ENCODE data around the gene MYCBPAP. TPM values are rescaled to one million over a fixed set of nuclear protein-coding genes. Genes with fewer than 3 reads are reported as not detected.

The MYCBPAP gene
- total RNA-seq, 1 donor from 2014 or later, result 0.82 TPM

DNA sequence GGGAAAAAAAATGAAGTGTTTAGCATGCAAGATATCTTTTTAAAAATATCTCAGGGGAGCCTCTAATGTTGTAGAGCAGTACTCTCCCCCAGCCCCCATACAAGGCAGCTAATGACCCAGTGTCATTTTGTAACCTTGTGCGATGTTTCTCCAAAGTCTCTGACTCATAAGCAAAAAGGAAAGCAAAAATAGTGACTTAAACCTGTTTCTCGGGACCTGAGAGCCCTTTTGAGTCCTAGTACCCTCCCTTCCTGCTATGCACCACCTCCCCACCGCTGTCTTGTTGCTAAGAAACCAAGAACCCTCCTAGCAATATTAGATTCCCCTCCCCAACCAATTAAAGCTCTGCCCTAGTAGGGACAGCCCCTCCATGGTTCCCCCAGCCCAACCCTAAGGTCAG lies 2.8 kb downstream of the MYCBPAP start:
- DNase-seq (ENCODE audit: low spot score in 2 of 2) (no peak), FAIRE-seq (no peak)

DNA sequence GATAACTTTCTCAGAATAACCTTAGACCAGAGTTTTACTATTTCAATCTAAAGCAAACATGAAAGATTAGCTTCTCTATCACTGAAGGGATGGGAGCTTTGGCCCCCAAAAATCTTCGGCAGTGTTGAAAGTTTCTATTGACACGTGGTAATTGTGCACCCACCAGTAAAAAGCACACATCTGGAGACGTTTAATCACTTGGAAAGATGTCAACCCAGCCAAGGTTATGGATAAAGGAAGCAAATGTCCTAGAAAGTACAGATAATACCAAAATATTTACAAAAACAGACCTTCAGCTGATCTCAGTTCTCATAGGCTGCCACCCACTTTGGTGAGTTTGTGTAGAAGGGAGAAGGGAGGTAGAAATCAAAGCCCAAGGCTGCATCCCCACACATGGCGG lies 5.3 kb downstream of the MYCBPAP start:
- DNase-seq (ENCODE audit: low spot score in 2 of 2) (no peak), FAIRE-seq (no peak)

DNA sequence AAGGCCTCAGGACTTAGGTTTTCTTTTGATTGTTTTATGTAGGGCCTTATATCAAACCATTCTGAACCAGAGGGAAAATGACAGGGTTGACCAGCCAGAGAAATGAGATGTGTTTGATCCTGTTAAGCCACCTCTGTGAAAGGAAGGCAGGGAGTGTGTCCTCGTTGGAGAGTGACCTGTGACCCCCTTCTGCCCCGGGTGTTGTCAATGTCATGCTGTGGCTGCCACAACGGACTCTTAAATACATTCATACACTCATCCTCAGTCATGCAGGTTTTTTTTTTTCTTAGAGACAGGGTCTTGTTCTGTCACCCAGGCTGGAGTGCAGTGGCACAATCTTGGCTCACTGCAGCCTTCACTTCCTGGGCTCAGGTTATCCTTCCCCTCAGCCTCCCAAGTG lies 6.1 kb downstream of the MYCBPAP start:
- FAIRE-seq, result no peak

DNA sequence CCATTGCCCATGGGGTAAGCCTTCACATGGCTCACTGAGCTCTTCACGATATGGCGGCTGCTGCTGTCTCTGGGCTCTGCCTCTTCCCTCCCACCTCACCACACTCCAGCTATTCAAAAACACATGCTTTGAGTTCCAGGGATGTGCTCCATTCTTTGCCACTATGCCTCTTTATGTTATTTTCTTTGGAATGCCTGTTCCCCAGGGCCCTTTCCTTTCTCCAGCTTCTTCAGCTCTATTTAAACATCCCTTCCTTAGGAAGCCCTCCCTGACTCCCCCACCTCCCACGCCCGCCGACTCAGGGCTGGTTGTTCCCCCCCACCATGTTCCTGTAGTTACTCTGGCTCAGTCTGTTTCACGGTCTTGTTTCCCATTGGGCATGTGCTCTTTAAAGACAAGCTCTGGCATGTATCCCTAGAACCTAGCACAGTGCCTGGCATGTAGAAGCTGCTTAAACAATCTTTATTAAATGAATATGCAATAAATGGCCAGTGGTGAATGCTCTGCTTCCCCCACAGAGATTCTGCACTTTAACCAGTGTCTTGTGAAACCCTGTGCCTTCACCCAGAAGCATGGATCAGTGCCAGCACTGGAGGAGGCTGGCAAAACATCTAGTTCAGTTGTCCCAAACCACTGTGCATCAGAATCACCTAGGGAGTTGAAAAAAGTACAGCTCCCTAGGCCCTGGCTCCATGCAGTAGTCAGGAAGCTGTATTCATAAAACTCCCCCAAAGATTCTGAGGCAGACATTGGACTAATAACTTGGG lies 6.9 kb downstream of the MYCBPAP start:
- no peak for FAIRE-seq
- DNase-seq (ENCODE audit: low spot score in 2 of 2), result no peak

More for the DNA sequence above, 6.1 kb downstream of the MYCBPAP start:
- no peak for DNase-seq (ENCODE audit: low spot score in 2 of 2)

DNA sequence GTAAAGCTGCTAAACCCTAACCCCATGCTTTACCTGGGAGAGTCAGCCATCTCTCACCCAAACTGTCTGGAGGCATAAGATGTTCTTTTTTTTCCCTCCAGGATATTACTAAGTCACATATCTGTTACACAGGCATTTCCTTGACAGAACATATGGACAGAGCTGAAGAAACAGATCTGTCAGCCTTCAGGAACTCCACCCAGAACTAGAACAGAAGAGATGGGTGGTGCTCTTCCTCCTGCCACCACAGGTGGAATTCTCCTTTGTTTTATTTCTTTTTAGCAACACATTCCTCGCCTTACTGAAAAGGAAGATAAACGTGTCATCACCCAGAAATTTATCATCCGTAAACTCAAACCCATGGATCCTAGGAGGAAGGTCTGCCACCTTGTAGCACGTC lies 8.8 kb downstream of the MYCBPAP start:
- FAIRE-seq (no peak), DNase-seq (ENCODE audit: low spot score in 2 of 2) (no peak)

DNA sequence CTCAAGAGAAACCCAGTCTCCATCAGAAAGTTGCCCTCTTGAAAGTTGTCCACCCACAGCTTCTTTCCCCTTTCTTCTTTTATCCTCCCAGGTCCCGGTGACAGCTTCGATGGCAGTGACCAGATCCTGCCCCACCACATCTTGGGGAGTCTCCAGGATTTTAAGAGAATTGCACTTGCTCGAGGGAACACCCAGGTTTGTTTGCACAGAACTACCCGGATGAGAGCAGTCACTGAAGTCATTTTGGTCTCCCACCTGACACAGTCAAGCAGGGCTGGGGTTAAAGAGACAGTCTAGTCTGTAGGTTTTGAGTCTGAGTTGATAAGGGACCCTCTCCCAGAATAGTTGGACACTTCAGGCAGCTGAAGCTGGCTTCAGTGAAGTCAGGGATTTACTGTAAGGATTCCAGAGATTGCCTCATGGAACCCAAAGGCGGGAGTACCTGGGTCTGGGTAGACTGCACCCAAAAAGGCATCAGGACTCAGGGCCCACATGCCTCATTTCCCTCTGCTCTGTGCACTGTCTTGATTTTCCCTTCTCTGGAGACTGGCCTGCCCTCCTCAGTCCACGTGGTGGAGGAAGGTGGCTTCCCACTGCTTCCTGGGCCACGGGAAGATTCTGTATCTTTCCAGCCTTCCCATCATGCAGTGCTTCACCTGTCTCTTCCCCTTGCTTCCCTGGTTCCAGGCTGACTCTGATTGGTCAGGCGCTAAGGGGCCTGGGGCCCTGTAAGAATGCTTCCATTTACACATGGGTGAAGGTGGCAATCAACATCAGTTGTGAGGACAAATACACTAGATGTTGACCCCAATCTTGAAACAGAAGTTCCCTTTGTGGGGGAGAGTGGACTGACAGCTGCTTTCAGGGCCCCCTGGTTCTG lies 9.5 kb downstream of the MYCBPAP start:
- DNase-seq (ENCODE audit: low spot score in 2 of 2), result no peak
- FAIRE-seq, result no peak

DNA sequence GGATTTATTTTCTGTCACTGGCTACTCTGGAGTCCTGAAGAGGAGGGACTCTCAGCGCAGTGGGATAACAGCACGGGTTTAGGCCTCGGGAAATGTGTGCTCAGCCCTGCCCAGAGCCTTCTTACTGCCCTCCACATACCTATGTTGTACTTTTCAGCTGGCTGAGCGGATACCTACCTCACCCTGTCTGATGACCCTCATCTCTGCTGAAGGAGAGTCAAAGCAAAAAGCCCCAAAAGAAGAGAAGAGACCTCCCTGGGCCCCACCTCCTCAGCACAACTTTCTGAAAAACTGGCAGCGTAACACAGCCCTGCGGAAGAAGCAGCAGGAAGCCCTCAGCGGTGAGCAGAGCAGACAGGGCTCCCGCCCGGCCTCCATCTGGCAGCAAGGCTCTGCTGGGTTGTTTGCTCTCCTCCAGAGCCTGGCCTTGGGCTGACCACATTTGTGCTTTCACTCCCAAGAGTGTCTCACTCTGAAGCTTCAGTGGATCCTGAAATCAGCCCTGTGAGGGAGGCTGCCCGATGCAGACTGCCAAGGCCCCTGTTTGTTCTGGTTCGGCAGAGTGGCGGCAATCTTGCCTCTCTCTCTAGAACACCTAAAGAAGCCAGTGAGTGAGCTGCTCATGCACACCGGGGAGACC lies 10.3 kb downstream of the MYCBPAP start:
- DNase-seq (ENCODE audit: low spot score in 2 of 2) (no peak), FAIRE-seq (no peak)

DNA sequence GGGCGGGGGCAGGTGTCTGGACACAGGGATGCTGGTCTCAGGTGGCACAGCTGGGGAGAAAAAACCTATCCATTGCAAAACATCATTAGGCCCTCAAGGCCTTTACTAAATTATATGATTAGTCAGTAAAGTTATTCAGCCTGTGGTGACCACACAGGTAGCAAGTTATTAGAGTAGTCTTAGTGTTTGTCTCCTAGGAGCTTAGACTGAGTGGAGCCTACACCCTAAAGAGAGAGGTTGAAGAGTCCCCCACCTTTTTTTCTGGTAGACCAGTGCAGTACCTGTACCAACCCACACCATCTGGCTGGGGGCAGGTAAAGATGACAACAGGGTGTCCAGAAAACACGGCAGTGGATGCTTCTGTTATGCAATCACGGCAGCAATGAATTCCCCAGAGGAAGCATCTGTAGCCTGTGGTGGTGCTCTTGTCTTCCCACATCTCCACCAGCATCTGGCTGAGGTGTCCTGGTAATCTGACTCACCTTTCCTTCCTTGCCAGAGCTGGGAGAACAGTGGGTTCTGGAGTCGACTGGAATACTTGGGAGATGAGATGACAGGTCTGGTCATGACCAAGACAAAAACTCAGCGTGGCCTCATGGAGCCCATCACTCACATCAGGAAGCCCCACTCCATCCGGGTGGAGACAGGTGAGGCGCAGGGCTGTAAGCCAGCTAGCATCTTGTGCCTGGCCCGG lies 11.0 kb downstream of the MYCBPAP start:
- no peak for FAIRE-seq
- no peak for DNase-seq (ENCODE audit: low spot score in 2 of 2)

DNA sequence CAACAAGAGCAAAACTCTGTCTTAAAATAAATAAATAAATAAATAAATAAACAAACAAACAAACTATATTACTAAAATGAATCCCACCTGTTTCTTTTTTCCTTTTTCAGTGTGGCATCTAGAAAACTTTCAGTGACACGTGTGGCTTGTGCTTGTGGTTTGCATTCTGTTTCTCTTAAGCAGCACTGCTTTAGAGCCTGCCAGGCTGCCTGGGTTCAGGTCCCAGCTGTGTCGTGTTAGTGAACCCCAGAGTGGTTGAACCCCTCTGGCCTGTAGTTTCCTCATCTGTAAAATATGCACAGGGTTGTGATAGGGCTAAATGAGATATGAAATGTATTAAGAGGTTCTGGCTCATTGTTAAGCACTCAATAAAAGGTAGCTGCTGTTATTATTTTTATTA lies 12.2 kb downstream of the MYCBPAP start:
- FAIRE-seq (no peak), DNase-seq (ENCODE audit: low spot score in 2 of 2) (no peak)

DNA sequence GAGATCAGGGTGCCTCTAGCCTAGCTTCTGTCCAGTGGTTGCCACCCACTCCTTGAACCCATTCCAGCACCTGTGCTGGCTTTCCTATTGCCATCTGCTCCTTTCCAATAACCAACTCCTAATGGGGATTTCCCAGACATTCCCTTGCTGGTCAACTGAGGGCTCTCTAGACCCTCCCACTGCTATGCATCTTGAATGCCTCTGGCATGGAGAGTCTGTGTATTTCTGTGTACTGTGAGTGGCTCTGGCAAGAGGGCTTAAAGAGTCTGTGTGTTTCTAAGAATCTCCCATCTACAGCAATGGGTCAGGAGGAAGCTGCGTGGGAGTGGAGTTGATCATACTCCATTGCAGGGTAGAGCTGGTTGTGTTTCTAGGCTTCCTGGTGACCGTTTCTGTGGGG lies 13.3 kb downstream of the MYCBPAP start:
- no peak for FAIRE-seq
- DNase-seq (ENCODE audit: low spot score in 2 of 2), result no peak

DNA sequence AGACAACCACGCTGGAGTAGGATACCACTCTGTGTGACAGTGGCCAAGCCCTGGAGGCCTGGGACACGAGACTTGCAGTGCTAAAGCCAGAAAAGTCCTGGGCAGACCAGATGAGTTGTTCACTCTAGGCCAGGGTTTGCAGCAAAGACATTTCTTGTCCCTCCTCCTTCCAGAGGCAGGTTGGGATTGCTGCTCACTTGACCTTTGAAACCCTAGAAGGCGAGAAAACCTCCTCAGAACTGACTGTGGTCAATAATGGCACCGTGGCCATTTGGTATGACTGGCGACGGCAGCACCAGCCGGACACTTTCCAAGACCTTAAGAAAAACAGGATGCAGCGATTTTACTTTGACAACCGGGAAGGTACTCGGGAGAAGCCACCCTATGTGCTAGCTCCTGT lies 14.5 kb downstream of the MYCBPAP start:
- DNase-seq (ENCODE audit: low spot score in 2 of 2) (no peak), FAIRE-seq (no peak)

DNA sequence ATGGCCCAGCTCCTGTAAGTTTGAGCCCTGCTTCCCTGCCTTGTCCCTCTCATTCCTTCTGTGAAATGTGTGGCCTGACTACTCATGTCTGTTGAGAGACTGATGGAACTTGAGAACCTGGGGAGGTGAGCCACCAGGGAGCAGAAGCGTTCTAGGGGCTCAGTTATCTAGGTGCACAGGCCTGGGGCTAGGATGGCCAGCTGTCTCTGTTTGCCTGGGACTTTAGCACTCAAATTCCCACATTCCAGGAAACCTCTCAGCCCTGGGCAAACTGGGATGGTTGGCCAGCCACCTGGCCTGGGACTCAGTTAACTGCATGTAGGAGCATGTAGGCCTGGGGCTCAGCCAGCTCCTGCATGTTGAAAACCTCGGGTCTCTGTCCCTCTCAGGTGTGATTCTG lies 15.0 kb downstream of the MYCBPAP start:
- DNase-seq (ENCODE audit: low spot score in 2 of 2) (no peak), FAIRE-seq (no peak)

DNA sequence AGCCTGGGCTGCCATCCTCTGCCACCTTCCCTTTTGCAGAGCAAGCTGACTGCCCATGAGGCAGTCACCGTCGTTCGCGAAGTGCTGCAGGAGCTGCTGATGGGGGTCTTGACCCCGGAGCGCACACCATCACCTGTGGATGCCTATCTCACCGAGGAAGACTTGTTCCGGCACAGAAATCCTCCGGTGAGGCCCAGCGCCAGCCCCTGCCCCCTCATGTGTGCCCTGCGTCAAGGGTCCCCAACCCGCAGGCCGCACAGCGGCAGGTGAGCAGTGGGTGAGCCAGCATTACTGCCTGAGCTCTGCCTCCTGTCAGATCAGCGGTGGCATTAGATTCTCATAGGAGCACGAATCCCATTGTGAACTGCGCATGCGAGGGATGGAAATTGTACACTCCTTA lies 16.6 kb downstream of the MYCBPAP start:
- FAIRE-seq (no peak), DNase-seq (ENCODE audit: low spot score in 2 of 2) (no peak)

DNA sequence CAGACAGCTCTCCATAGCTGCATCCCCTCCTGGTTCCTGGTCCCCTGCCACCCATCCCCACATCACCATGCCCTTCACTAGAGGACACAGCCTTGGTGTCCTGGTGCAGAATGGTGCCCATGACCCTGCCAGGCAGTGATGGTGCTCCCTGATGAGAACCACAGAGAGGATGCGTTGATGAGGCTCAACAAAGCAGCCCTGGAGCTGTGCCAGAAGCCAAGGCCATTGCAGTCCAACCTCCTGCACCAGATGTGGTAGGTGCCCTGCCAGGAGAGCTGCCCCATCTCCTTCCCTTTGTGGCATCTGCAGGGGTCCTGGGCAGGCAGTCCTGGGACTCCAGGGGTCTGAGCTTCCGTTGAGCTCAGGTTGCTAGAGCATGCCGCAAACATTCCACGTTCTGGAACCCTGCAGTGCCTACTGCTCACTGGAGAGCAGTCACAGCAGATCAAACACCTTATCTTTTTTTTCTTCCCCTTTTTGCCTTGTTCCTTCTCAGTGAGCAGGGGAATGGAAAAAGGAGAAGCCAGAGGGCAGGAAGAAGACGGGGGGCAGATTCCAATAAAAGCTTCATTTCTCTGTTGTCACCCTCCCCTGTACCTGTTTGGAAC lies 19.0 kb downstream of the MYCBPAP start:
- no peak for FAIRE-seq
- no peak for DNase-seq (ENCODE audit: low spot score in 2 of 2)

DNA sequence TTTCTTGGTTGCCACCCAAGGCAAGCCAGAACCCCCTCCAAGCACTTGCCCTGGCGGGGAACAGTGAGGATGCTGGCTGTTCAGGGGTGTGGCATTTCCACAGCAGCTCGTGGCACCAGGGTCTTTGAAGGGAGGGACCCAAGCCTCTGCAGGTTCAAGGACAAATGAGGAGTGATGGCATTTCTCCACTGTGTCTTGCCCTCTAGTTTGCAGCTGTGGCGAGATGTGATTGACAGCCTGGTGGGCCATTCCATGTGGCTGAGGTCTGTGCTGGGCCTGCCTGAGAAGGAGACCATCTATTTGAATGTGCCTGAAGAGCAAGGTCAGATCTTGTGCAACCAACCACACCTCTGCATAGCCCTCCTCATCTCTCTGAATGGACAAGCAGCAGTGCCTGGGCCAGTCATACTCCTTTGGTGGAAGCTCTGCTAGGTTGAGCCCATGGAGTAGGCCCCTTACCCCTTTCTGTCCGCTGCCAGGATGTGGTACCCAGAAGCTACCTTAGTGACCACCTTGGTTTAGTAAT lies 19.8 kb downstream of the MYCBPAP start:
- FAIRE-seq (no peak), DNase-seq (ENCODE audit: low spot score in 2 of 2) (no peak)

DNA sequence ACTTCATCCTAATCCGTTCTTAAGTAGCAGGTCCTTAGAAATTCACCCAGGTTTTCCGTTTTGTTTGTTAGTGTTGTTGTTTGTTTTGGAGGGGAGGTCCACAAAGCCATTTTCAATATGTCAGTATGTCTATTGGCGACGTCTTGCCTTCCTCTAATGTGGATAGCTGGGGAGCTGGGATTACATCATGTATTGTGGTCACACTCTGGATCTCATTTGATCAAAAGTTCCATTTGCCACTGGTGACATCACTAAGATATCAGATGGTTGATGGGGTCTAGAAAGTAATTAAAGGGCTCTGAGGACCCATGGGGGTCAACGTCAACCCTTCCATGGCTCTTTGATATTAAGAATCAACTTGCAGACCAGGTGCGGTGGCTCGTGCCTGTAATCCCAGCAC lies 21.6 kb downstream of the MYCBPAP start:
- no peak for DNase-seq (ENCODE audit: low spot score in 2 of 2)
- FAIRE-seq, result no peak

DNA sequence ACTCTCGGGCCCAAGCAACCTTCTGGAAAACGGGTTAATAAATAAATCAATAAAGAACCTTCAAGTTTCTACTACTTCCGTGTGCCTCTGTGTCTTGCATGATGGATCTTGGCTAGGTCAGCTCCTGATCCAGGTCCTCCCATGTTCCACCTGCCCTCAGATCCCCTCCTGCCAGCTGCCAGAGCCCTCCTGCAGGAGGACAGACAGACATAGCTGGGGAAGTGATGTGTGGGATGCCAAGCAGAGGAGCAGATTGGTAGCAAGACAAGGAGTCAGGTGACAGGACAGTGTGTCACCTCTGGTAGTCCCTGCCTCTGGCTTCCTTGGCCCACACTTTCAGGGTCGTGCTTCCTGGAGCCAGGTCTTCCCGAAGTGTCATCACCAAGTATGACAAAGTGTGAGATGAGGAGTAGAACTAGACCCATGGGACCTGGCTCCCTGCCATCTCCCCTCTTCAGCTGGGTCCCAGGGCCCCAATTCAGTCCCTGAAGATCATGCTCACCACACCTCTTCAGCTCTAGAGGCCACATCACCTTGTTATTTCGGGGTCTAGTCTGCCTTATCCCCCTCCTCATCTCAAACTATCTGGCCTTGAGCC lies 23.3 kb downstream of the MYCBPAP start:
- FAIRE-seq (no peak), DNase-seq (ENCODE audit: low spot score in 2 of 2) (no peak)

DNA sequence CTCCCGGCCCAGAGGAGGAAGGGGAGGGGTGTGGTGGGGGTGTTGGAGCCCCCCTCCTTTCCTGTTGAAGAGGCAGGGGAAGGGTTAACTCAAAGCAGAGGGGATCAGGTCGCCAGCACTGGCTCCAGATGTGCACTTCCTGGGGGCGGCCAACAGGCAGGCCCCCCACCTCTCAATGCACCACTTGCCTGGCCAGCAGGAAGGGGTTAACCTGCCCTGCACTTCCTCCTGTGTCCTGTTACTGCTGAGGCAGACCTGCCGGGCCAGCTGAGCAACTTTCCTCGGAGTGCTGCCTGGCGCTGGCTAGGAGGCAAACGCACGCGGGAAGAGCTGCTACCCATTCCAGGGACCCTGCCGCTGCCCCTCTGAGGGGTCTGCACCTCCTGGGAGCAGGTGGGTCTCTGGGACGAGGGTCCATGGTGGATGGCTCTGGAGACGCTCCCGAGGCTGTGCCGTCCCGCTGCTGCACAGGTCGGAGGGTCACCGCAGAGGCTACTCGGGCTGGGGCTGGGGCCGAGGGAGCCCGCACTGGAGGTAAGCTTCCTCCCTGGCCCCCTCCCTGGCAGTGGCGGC lies 24.3 kb downstream of the MYCBPAP start, which contains the start of gene EPN3:
EPN3 (plus strand) TSS at position 284 of the 573 bp plus-strand sequence. CDS start 3,822 bp downstream, outside the sequence.
- DNase-seq (ENCODE audit: low spot score in 2 of 2), result no peak
- FAIRE-seq, result no peak

DNA sequence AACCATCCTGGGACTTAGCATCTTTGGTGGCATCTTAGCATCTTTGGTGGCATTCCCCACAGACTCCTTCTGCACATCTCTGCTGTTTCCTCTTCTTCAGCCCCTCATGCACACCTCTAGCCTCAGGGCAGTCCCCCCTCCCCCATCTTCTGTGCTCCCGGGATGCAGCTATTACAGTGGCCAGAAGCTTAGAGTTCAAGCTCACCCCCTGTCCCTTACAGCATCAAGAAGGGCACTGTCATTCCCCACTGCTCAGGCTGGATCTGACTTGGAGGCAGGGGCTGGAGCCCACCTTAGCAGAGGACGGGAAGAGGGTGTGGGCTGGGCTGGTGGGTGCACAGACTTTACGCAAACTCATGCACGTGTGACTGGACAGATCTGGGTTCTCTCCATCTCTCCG lies 24.9 kb downstream of the MYCBPAP start:
- FAIRE-seq, result no peak
- DNase-seq (ENCODE audit: low spot score in 2 of 2), result no peak
